ENCODE data around the gene REELD1.

GRCh38 chr4:146182443-146182842 lies 31.9 kb upstream of the REELD1 start:
- TF ChIP-seq MXI1 (IDR thresholded peaks at IDR 0.05; ENCODE audit: low read depth, low read length) = no peak
- no peak for TF ChIP-seq TSHZ1 (CRISPR knock-in tag; IDR thresholded peaks at IDR 0.05)
- no peak for TF ChIP-seq POLR2A (conservative IDR thresholded peaks at IDR 0.05)
- no peak for TF ChIP-seq ZNF592 (IDR thresholded peaks at IDR 0.05)
- TF ChIP-seq MYC (IDR thresholded peaks at IDR 0.05; ENCODE audit: low read depth, low read length) = no peak
- TF ChIP-seq MYC (CRISPR knock-in tag; IDR thresholded peaks at IDR 0.05; ENCODE audit: borderline replicate concordance, low read depth) = no peak
- no peak for TF ChIP-seq ZNF121 (CRISPR knock-in tag; conservative IDR thresholded peaks at IDR 0.05)
- no peak for TF ChIP-seq SPI1 (IDR thresholded peaks at IDR 0.05; ENCODE audit: borderline replicate concordance, low read depth, low read length)
- no peak for TF ChIP-seq CTCF (IDR thresholded peaks at IDR 0.05 in 2 of 3, conservative IDR thresholded peaks at IDR 0.05 in 1 of 3; ENCODE audit: insufficient read depth in 2 of 3, low read depth in 1 of 3, low read length in 3 of 3)
- no peak for TF ChIP-seq TCF7L2 (IDR thresholded peaks at IDR 0.05; ENCODE audit: low read depth, low read length)
- no peak for TF ChIP-seq RBM22 (IDR thresholded peaks at IDR 0.05; ENCODE audit: low read depth, low read length, poor library complexity, severe bottlenecking)
- TF ChIP-seq MXD1 (CRISPR knock-in tag; IDR thresholded peaks at IDR 0.05; ENCODE audit: borderline replicate concordance, poor library complexity, severe bottlenecking) = no peak

Measured in K562 (cell line).